ENCODE data around the gene TANGO6.

TANGO6 gene

GRCh38 chr16:68889508-68890150, 46.3 kb downstream of the TANGO6 start:
- TF ChIP-seq CTCF (IDR thresholded peaks at IDR 0.05) = no peak

GRCh38 chr16:68892214-68892613, 48.9 kb downstream of the TANGO6 start:
- TF ChIP-seq CTCF (IDR thresholded peaks at IDR 0.05) = no peak

- TF ChIP-seq CTCF (IDR thresholded peaks at IDR 0.05) = no peak
These were observed 49.6 kb downstream of the TANGO6 start for GRCh38 chr16:68892898-68893297.

- TF ChIP-seq CTCF (IDR thresholded peaks at IDR 0.05) = no peak
These were observed 50.7 kb downstream of the TANGO6 start for GRCh38 chr16:68893710-68894705.

- no peak for TF ChIP-seq CTCF (IDR thresholded peaks at IDR 0.05)
These were observed 51.4 kb downstream of the TANGO6 start for GRCh38 chr16:68894714-68895113.

- TF ChIP-seq CTCF (IDR thresholded peaks at IDR 0.05) = no peak
These were observed 54.7 kb downstream of the TANGO6 start for GRCh38 chr16:68898026-68898425.

- TF ChIP-seq CTCF (IDR thresholded peaks at IDR 0.05) = no peak
These were observed 56.7 kb downstream of the TANGO6 start for GRCh38 chr16:68900009-68900408.

Measured in LNCAP (cell line).